Esophagus (tissue), 2 donors: ENCODE measurements around the gene TTC16. TPM values are rescaled to one million over a fixed set of nuclear protein-coding genes. Genes with fewer than 3 reads are reported as not detected.
A peak's percentile ranks its signal among the peaks of the same experiment; 100 is the strongest.

ENCODE experiments used
- H3K27ac ChIP-seq, 2 donors: one replicate each; pipeline ENCODE4 v1.5.1; 2013; ENCODE audit warnings: low read depth in 2 of 2, mild to moderate bottlenecking in 2 of 2, inconsistent platforms in 1 of 2, low read length in 1 of 2, moderate library complexity in 1 of 2
- H3K27me3 ChIP-seq, 2 donors: one replicate each; pipeline ENCODE4 v1.6.1; 2013; ENCODE audit warnings: low read length in 2 of 2, control low read depth in 1 of 2, mild to moderate bottlenecking in 1 of 2; ENCODE audit not compliant: insufficient read depth in 2 of 2, control insufficient read depth in 1 of 2
- H3K36me3 ChIP-seq, 2 donors: one replicate each; pipeline ENCODE4 v1.6.1; 2013; ENCODE audit warnings: low read length in 1 of 2; ENCODE audit not compliant: control insufficient read depth in 2 of 2, insufficient read depth in 2 of 2
- H3K4me1 ChIP-seq, 2 donors: one replicate each; pipeline ENCODE4 v1.6.1; 2013; ENCODE audit warnings: low read length in 1 of 2; ENCODE audit not compliant: control insufficient read depth in 2 of 2, insufficient read depth in 2 of 2
- H3K4me3 ChIP-seq, 2 donors: one replicate each; pipeline ENCODE4 v1.5.1; 2013; ENCODE audit warnings: low read length in 2 of 2, mild to moderate bottlenecking in 2 of 2, low read depth in 1 of 2, moderate library complexity in 1 of 2
- H3K9me3 ChIP-seq, 2 donors: one replicate each; pipeline ENCODE4 v1.6.1; 2013; ENCODE audit warnings: mild to moderate bottlenecking in 2 of 2, low read depth in 1 of 2, low read length in 1 of 2, moderate library complexity in 1 of 2; ENCODE audit not compliant: control insufficient read depth in 2 of 2, insufficient read depth in 1 of 2
- WGBS, 2 donors: extraction: QIAGEN DNeasy Blood & Tissue Kit; methylation state at CpG; one replicate each; pipeline ENCODE4 v1.1.7; 2013; 5-methylcytosine and 5-hydroxymethylcytosine counted together
- polyA plus RNA-seq, 2 donors: library from polyadenylated mRNA; stranded (reverse); fragments of 200-250 nt; gene quantifications; one replicate each; pipeline ENCODE4 v1.2.3, GENCODE V29; 2013
- donor health status: healthy with polysubstance abuse.
- donor health status: Bipolar disorder and iron deficiency.

The TTC16 gene
- polyA plus RNA-seq, 2 donors, result 0.04 to 0.10 TPM

GRCh38 chr9:127717766-127718165 is 1.9 kb downstream of the TTC16 start:
- no peaks in the 10 kb centered on the region for H3K9me3 ChIP-seq
- H3K27me3 ChIP-seq, result no peaks in the 10 kb centered on the region
- H3K4me3 ChIP-seq, result no peak overlapping the region
- peaks cover 0 to 16% of the 10 kb centered on the region in 2 donors for H3K4me1 ChIP-seq
- H3K27ac ChIP-seq, result no peak overlapping the region
- 82 to 84% methylated on average over 5 of the region's 5 CpGs for WGBS, 2 donors
- H3K36me3 ChIP-seq, result no peaks in the 10 kb centered on the region

GRCh38 chr9:127720031-127720864 is 4.4 kb downstream of the TTC16 start:
- Histone ChIP-seq H3K4me3 (no peak overlapping the region), H3K27ac (no peak overlapping the region), H3K9me3 (no peaks in the 10 kb centered on the region), H3K4me1 (peaks cover 3 to 16% of the 10 kb centered on the region in 2 donors), H3K36me3 (no peaks in the 10 kb centered on the region), H3K27me3 (no peaks in the 10 kb centered on the region)
- 76 to 89% methylated on average over 12 of the region's 12 CpGs for WGBS, 2 donors

- Histone ChIP-seq H3K9me3 (no peaks in the 10 kb centered on the region), H3K4me1 (peaks cover 3 to 16% of the 10 kb centered on the region in 2 donors), H3K27ac (no peak overlapping the region), H3K27me3 (no peaks in the 10 kb centered on the region), H3K36me3 (no peaks in the 10 kb centered on the region), H3K4me3 (no peak overlapping the region)
Observed at GRCh38 chr9:127720865-127721227, 5.0 kb downstream of the TTC16 start.

GRCh38 chr9:127721391-127721821 is 5.5 kb downstream of the TTC16 start:
- H3K27ac ChIP-seq, result peak overlapping the region in 1 of 2 donors; percentile 19
- H3K4me3 ChIP-seq, result no peak overlapping the region
- H3K4me1 ChIP-seq, result peaks cover 3 to 12% of the 10 kb centered on the region in 2 donors
- H3K36me3 ChIP-seq, result no peaks in the 10 kb centered on the region
- 43 to 44% methylated on average over 9 to 11 of the region's 11 CpGs for WGBS, 2 donors
- no peaks in the 10 kb centered on the region for H3K9me3 ChIP-seq
- H3K27me3 ChIP-seq, result no peaks in the 10 kb centered on the region

- no peaks in the 10 kb centered on the region for H3K27me3 ChIP-seq
- H3K4me1 ChIP-seq, result peaks cover 3 to 12% of the 10 kb centered on the region in 2 donors
- H3K9me3 ChIP-seq, result no peaks in the 10 kb centered on the region
- no peak overlapping the region for H3K4me3 ChIP-seq
- H3K36me3 ChIP-seq, result no peaks in the 10 kb centered on the region
- WGBS, 2 donors, result 68 to 77% methylated on average over 12 of the region's 12 CpGs
- H3K27ac ChIP-seq, result no peak overlapping the region
Observed at GRCh38 chr9:127722055-127722745, 6.3 kb downstream of the TTC16 start.

GRCh38 chr9:127723013-127723412 is 7.1 kb downstream of the TTC16 start:
- 69 to 92% methylated on average over 12 to 13 of the region's 13 CpGs for WGBS, 2 donors

GRCh38 chr9:127723444-127723843 is 7.6 kb downstream of the TTC16 start:
- H3K4me1 ChIP-seq, result peaks cover 3 to 12% of the 10 kb centered on the region in 2 donors
- H3K27me3 ChIP-seq, result no peaks in the 10 kb centered on the region
- WGBS, 2 donors, result 57 to 67% methylated on average over 5 of the region's 5 CpGs
- H3K9me3 ChIP-seq, result no peaks in the 10 kb centered on the region
- no peaks in the 10 kb centered on the region for H3K36me3 ChIP-seq
- H3K4me3 ChIP-seq, result no peak overlapping the region
- no peak overlapping the region for H3K27ac ChIP-seq

More at GRCh38 chr9:127723013-127723412, 7.1 kb downstream of the TTC16 start:
- peaks cover 3 to 12% of the 10 kb centered on the region in 2 donors for H3K4me1 ChIP-seq
- H3K27ac ChIP-seq, result no peak overlapping the region
- no peak overlapping the region for H3K4me3 ChIP-seq
- no peaks in the 10 kb centered on the region for H3K9me3 ChIP-seq
- no peaks in the 10 kb centered on the region for H3K27me3 ChIP-seq
- H3K36me3 ChIP-seq, result no peaks in the 10 kb centered on the region

- no peak overlapping the region for H3K27ac ChIP-seq
- no peak overlapping the region for H3K4me3 ChIP-seq
- H3K9me3 ChIP-seq, result no peaks in the 10 kb centered on the region
- no peaks in the 10 kb centered on the region for H3K27me3 ChIP-seq
- WGBS, 2 donors, result 42 to 50% methylated on average over 23 of the region's 23 CpGs
- no peaks in the 10 kb centered on the region for H3K36me3 ChIP-seq
- peaks cover 3 to 12% of the 10 kb centered on the region in 2 donors for H3K4me1 ChIP-seq
Observed at GRCh38 chr9:127724012-127724411, 8.1 kb downstream of the TTC16 start.

GRCh38 chr9:127726871-127727270 is 11.0 kb downstream of the TTC16 start:
- H3K27ac ChIP-seq, result no peak overlapping the region
- H3K36me3 ChIP-seq, result peaks cover 3 to 9% of the 10 kb centered on the region in 2 donors
- WGBS, 2 donors, result 79% methylated on average over 8 of the region's 8 CpGs
- peaks cover 3 to 11% of the 10 kb centered on the region in 2 donors for H3K4me1 ChIP-seq
- no peak overlapping the region for H3K4me3 ChIP-seq
- no peaks in the 10 kb centered on the region for H3K27me3 ChIP-seq
- no peaks in the 10 kb centered on the region for H3K9me3 ChIP-seq
